ENCODE measurements around the gene NANOGP8.

The NANOGP8 gene

GRCh38 chr15:35047996-35048395 lies 37.1 kb downstream of the NANOGP8 start:
- H4K91ac ChIP-seq (ENCODE audit: low read depth, low read length): no peak overlapping the region
- H3K9me3 ChIP-seq (ENCODE audit: insufficient read depth, low read depth, low read length): no peaks in the 10 kb centered on the region
- H3K4me1 ChIP-seq (ENCODE audit: control insufficient read depth in 1 of 2, insufficient read depth in 2 of 2, low read length in 2 of 2): no peaks in the 10 kb centered on the region
- H3K27ac ChIP-seq (ENCODE audit: low read depth, low read length): no peak overlapping the region
- no peak overlapping the region for H3K9ac ChIP-seq (ENCODE audit: low read length)
- no peak overlapping the region for H2AK5ac ChIP-seq (ENCODE audit: low read length)
- H2BK12ac ChIP-seq (ENCODE audit: low read length): no peak overlapping the region
- H2BK120ac ChIP-seq (ENCODE audit: insufficient read depth, low read length, poor library complexity): no peak overlapping the region
- H3K79me2 ChIP-seq (ENCODE audit: control insufficient read depth, insufficient read depth, low read length, poor library complexity): no peaks in the 10 kb centered on the region
- no peak overlapping the region for H3K4me3 ChIP-seq (ENCODE audit: low read depth, low read length)
- no peak overlapping the region for H2AFZ ChIP-seq (ENCODE audit: insufficient read depth, low read length, poor library complexity)
- H3K18ac ChIP-seq (ENCODE audit: low read length): no peak overlapping the region
- H3K4ac ChIP-seq (ENCODE audit: low read depth, low read length): no peak overlapping the region
- no peak overlapping the region for H4K12ac ChIP-seq (ENCODE audit: low read depth, low read length)
- H3K4me2 ChIP-seq (ENCODE audit: low read length): no peak overlapping the region
- no peak for DNase-seq
- no peak overlapping the region for H2BK5ac ChIP-seq (ENCODE audit: low read depth, low read length, poor library complexity)
- no peaks in the 10 kb centered on the region for H3K27me3 ChIP-seq (ENCODE audit: insufficient read depth, low read length)
- no peaks in the 10 kb centered on the region for H3K79me1 ChIP-seq (ENCODE audit: low read length)
- no peak overlapping the region for H3K14ac ChIP-seq (ENCODE audit: low read length)
- H3K23ac ChIP-seq (ENCODE audit: low read length): no peak overlapping the region
- H3K36me3 ChIP-seq (ENCODE audit: control insufficient read depth in 1 of 2, insufficient read depth in 2 of 2, low read length in 2 of 2): no peaks in the 10 kb centered on the region
- no peak overlapping the region for H4K8ac ChIP-seq (ENCODE audit: low read depth, low read length)

GRCh38 chr15:35047528-35047927 lies 37.6 kb downstream of the NANOGP8 start:
- Histone ChIP-seq H3K14ac (ENCODE audit: low read length) (no peak overlapping the region), H2BK5ac (ENCODE audit: low read depth, low read length, poor library complexity) (no peak overlapping the region), H3K4me1 (ENCODE audit: control insufficient read depth in 1 of 2, insufficient read depth in 2 of 2, low read length in 2 of 2) (no peaks in the 10 kb centered on the region), H3K9ac (ENCODE audit: low read length) (no peak overlapping the region), H3K36me3 (ENCODE audit: control insufficient read depth in 1 of 2, insufficient read depth in 2 of 2, low read length in 2 of 2) (no peaks in the 10 kb centered on the region), H3K9me3 (ENCODE audit: insufficient read depth, low read depth, low read length) (no peaks in the 10 kb centered on the region), H3K79me2 (ENCODE audit: control insufficient read depth, insufficient read depth, low read length, poor library complexity) (no peaks in the 10 kb centered on the region), H4K8ac (ENCODE audit: low read depth, low read length) (no peak overlapping the region), H3K4ac (ENCODE audit: low read depth, low read length) (no peak overlapping the region), H3K27me3 (ENCODE audit: insufficient read depth, low read length) (no peaks in the 10 kb centered on the region), H2AFZ (ENCODE audit: insufficient read depth, low read length, poor library complexity) (no peak overlapping the region), H3K18ac (ENCODE audit: low read length) (no peak overlapping the region), H4K12ac (ENCODE audit: low read depth, low read length) (no peak overlapping the region), H3K27ac (ENCODE audit: low read depth, low read length) (no peak overlapping the region), H3K4me3 (ENCODE audit: low read depth, low read length) (no peak overlapping the region), H3K23ac (ENCODE audit: low read length) (no peak overlapping the region), H2AK5ac (ENCODE audit: low read length) (no peak overlapping the region), H3K4me2 (ENCODE audit: low read length) (no peak overlapping the region), H2BK120ac (ENCODE audit: insufficient read depth, low read length, poor library complexity) (no peak overlapping the region), H3K79me1 (ENCODE audit: low read length) (no peaks in the 10 kb centered on the region), H2BK12ac (ENCODE audit: low read length) (no peak overlapping the region), H4K91ac (ENCODE audit: low read depth, low read length) (no peak overlapping the region)
- DNase-seq: no peak
- WGBS (ENCODE audit: extremely low coverage, insufficient coverage, insufficient read length): no CpG with 5 or more reads among the region's 1 CpG

DNA sequence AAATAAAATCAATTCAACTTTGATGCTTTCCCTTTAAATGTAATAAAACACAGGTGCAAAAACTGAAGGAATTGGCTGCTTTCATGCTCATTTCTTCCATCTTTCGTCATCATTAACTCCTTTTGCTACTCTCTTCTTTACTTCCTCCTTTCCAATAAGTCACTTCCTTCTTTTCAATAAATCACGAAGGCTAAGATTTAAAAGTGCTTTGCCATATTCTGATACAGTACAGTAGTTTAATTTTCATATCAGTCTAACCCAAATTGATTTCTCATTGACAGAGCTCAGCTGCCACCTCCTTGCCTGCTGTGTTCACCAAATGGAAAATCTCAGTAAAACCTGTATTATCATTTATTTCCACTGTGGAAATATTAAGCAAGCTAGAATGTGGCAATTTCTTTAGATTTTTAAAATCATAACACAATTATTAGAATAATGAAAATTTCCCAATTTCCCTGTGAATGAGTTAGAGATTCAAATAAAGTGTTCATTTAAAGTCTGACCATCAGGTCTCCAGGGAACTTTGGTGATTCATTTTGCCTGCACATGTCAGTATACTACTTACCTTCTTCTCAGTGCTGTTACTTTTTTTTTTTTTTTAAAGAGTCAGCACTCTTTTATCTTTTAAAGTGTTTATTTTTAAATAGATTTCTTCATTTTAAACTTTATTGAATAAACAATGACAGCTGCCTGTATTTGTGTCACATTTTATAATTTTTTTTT lies 41.6 kb downstream of the NANOGP8 start:
- Histone ChIP-seq H2BK120ac (ENCODE audit: insufficient read depth, low read length, poor library complexity) (no peak overlapping the region), H3K14ac (ENCODE audit: low read length) (no peak overlapping the region), H3K9me3 (ENCODE audit: insufficient read depth, low read depth, low read length) (no peaks in the 10 kb centered on the region), H3K79me1 (ENCODE audit: low read length) (no peaks in the 10 kb centered on the region), H4K12ac (ENCODE audit: low read depth, low read length) (no peak overlapping the region), H3K27me3 (ENCODE audit: insufficient read depth, low read length) (no peaks in the 10 kb centered on the region), H2AK5ac (ENCODE audit: low read length) (no peak overlapping the region), H3K36me3 (ENCODE audit: control insufficient read depth in 1 of 2, insufficient read depth in 2 of 2, low read length in 2 of 2) (no peaks in the 10 kb centered on the region), H3K18ac (ENCODE audit: low read length) (no peak overlapping the region), H3K4me3 (ENCODE audit: low read depth, low read length) (no peak overlapping the region), H2AFZ (ENCODE audit: insufficient read depth, low read length, poor library complexity) (no peak overlapping the region), H3K9ac (ENCODE audit: low read length) (no peak overlapping the region), H3K4me2 (ENCODE audit: low read length) (no peak overlapping the region), H2BK12ac (ENCODE audit: low read length) (no peak overlapping the region), H3K4me1 (ENCODE audit: control insufficient read depth in 1 of 2, insufficient read depth in 2 of 2, low read length in 2 of 2) (no peaks in the 10 kb centered on the region), H3K27ac (ENCODE audit: low read depth, low read length) (no peak overlapping the region), H4K91ac (ENCODE audit: low read depth, low read length) (no peak overlapping the region), H3K79me2 (ENCODE audit: control insufficient read depth, insufficient read depth, low read length, poor library complexity) (no peaks in the 10 kb centered on the region), H4K8ac (ENCODE audit: low read depth, low read length) (no peak overlapping the region), H3K23ac (ENCODE audit: low read length) (no peak overlapping the region), H2BK5ac (ENCODE audit: low read depth, low read length, poor library complexity) (no peak overlapping the region), H3K4ac (ENCODE audit: low read depth, low read length) (no peak overlapping the region)
- WGBS (ENCODE audit: extremely low coverage, insufficient coverage, insufficient read length): 100% methylated on average over 1 of the region's 2 CpGs
- no peak for DNase-seq

DNA sequence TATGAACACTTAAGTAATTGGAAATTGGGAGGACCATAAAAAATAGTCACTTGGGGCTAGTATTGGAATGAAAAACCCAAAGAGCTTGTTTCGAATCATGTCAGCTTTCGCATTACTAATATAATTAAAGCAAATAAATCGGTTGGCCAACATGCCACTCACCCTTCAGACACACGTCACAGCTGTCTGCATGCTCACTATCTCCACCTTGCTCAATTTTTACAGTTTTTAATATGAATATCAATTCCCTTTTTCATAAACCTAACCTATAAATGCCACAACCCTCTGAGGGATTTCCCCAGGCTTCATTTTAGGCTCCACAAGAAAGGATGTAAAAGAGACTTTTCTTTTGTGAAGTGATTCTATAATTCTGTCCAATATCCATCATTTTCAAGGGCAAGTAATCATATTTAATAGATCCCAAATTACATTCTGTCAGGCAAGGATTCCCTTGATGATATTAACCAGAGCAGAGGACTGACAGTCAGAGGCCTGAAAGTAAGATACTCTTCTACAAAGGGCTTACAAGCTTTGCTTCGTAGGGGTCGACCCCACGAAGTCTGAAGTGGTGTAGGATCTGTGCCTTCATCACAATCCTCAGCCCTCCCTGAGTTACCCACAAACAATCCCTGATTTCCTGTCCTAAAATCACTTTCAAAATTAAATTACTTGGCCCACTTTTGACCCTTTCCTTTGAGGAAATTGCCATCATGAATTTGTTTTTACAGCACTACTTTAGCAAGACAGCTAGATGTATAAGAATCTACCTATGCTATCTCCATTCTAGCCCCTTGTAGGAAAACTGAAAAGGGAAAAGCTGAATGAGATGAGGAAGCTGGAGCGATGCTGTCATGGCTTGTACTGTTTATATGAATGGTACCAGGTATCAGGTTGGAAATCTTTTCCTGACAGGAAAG lies 44.5 kb downstream of the NANOGP8 start:
- no CpG with 5 or more reads among the region's 8 CpGs for WGBS (ENCODE audit: extremely low coverage, insufficient coverage, insufficient read length)
- no peak overlapping the region for H3K4me3 ChIP-seq (ENCODE audit: low read depth, low read length)

More for the DNA sequence above, 44.5 kb downstream of the NANOGP8 start:
- Histone ChIP-seq H2BK120ac (ENCODE audit: insufficient read depth, low read length, poor library complexity) (no peak overlapping the region), H3K14ac (ENCODE audit: low read length) (no peak overlapping the region), H2AFZ (ENCODE audit: insufficient read depth, low read length, poor library complexity) (no peak overlapping the region), H3K18ac (ENCODE audit: low read length) (no peak overlapping the region), H3K36me3 (ENCODE audit: control insufficient read depth in 1 of 2, insufficient read depth in 2 of 2, low read length in 2 of 2) (no peaks in the 10 kb centered on the region), H3K9me3 (ENCODE audit: insufficient read depth, low read depth, low read length) (no peaks in the 10 kb centered on the region), H2BK12ac (ENCODE audit: low read length) (no peak overlapping the region), H3K4me1 (ENCODE audit: control insufficient read depth in 1 of 2, insufficient read depth in 2 of 2, low read length in 2 of 2) (no peaks in the 10 kb centered on the region), H3K23ac (ENCODE audit: low read length) (no peak overlapping the region), H3K79me1 (ENCODE audit: low read length) (no peaks in the 10 kb centered on the region), H3K4me2 (ENCODE audit: low read length) (no peak overlapping the region), H3K27ac (ENCODE audit: low read depth, low read length) (no peak overlapping the region), H3K9ac (ENCODE audit: low read length) (no peak overlapping the region), H4K12ac (ENCODE audit: low read depth, low read length) (no peak overlapping the region), H4K91ac (ENCODE audit: low read depth, low read length) (no peak overlapping the region), H4K8ac (ENCODE audit: low read depth, low read length) (no peak overlapping the region), H2AK5ac (ENCODE audit: low read length) (no peak overlapping the region), H3K79me2 (ENCODE audit: control insufficient read depth, insufficient read depth, low read length, poor library complexity) (no peaks in the 10 kb centered on the region), H3K27me3 (ENCODE audit: insufficient read depth, low read length) (no peaks in the 10 kb centered on the region), H3K4ac (ENCODE audit: low read depth, low read length) (no peak overlapping the region), H2BK5ac (ENCODE audit: low read depth, low read length, poor library complexity) (no peak overlapping the region)
- no peak for DNase-seq
